Forelimb muscle (tissue), 1 donor: Measurements from ENCODE around the gene COA7. TPM values are rescaled to one million over a fixed set of nuclear protein-coding genes. Genes with fewer than 3 reads are reported as not detected.
"Not testable (repeated sequence)": the region's sequence is repeated elsewhere in the genome, so short reads cannot be mapped to it uniquely, and the experiment has no call there.

Experiments used
- DNase-seq: peaks from one replicate; pipeline ENCODE4 v3.0.0-alpha.2; 2013; ENCODE audit warnings: low read depth
- polyA plus RNA-seq: library from polyadenylated mRNA; unstranded; fragments of 120-200 nt; gene quantifications from one replicate; pipeline ENCODE4 v1.2.1, GENCODE V29; 2013; ENCODE audit not compliant: insufficient read length

Gene COA7
- polyA plus RNA-seq, 1 donor: 18.8 TPM

- DNase-seq: no peak
Observed at GRCh38 chr1:52706136-52706670, 8.1 kb upstream of the COA7 start.

GRCh38 chr1:52702886-52703787 is 5.0 kb upstream of the COA7 start:
- no peak for DNase-seq

GRCh38 chr1:52695627-52696026 is 2.5 kb downstream of the COA7 start:
- DNase-seq: no peak

- no peak for DNase-seq
Observed at GRCh38 chr1:52693843-52694242, 4.3 kb downstream of the COA7 start.

GRCh38 chr1:52693351-52693750 is 4.8 kb downstream of the COA7 start:
- not testable (repeated sequence) for DNase-seq

- no peak for DNase-seq
Observed at GRCh38 chr1:52692697-52693096, 5.5 kb downstream of the COA7 start.

- no peak for DNase-seq
Observed at GRCh38 chr1:52691821-52692220, 6.3 kb downstream of the COA7 start.

- DNase-seq: no peak
Observed at GRCh38 chr1:52686830-52687229, 11.3 kb downstream of the COA7 start.

GRCh38 chr1:52686261-52686751 is 11.8 kb downstream of the COA7 start:
- DNase-seq: not testable (repeated sequence)

- DNase-seq: no peak
Observed at GRCh38 chr1:52684545-52684944, 13.6 kb downstream of the COA7 start.

- no peak for DNase-seq
Observed at GRCh38 chr1:52683367-52683940, 14.7 kb downstream of the COA7 start.

GRCh38 chr1:52681136-52681535 is 17.0 kb downstream of the COA7 start:
- no peak for DNase-seq

- no peak for DNase-seq
Observed at GRCh38 chr1:52680353-52680752, 17.8 kb downstream of the COA7 start.

GRCh38 chr1:52679498-52679897 is 18.6 kb downstream of the COA7 start:
- DNase-seq: no peak

GRCh38 chr1:52679048-52679447 is 19.1 kb downstream of the COA7 start:
- DNase-seq: no peak

- no peak for DNase-seq
Observed at GRCh38 chr1:52677076-52677806, 20.9 kb downstream of the COA7 start.

- no peak for DNase-seq
Observed at GRCh38 chr1:52676249-52676903, 21.8 kb downstream of the COA7 start.

- no peak for DNase-seq
Observed at GRCh38 chr1:52674497-52675384, 23.4 kb downstream of the COA7 start.

- no peak for DNase-seq
Observed at GRCh38 chr1:52673513-52673912, 24.6 kb downstream of the COA7 start.

- no peak for DNase-seq
Observed at GRCh38 chr1:52672946-52673345, 25.2 kb downstream of the COA7 start.

- no peak for DNase-seq
Observed at GRCh38 chr1:52670604-52671003, 27.5 kb downstream of the COA7 start.
